B cell (primary cell): Measurements from ENCODE around the gene ST6GALNAC1. TPM values are rescaled to one million over a fixed set of nuclear protein-coding genes. Genes with fewer than 3 reads are reported as not detected.

Experiments used
- ATAC-seq: fragments of 200-7000 bp; cut with Tn5 transposase; one replicate; pipeline ENCODE4 v1.10.0; 2021; ENCODE audit warnings: low read depth, mild to moderate bottlenecking, moderate number of reproducible peaks, moderate library complexity
- CTCF ChIA-PET: fragments of 350-600 bp; sonication (Branson Sonifier 250); formaldehyde crosslinking; loops from one replicate; lab custom pipeline; 2021; ENCODE audit warnings: antibody characterized with exemption, inconsistent platforms; lab: Charles Lee
- POLR2A ChIA-PET: fragments of 350-600 bp; sonication (Branson Sonifier 250); formaldehyde crosslinking; loops from one replicate; lab custom pipeline; 2021; ENCODE audit warnings: antibody characterized with exemption; lab: Charles Lee
- DNase-seq: peaks from one replicate; pipeline ENCODE4 v3.0.0; 2013
- H2AFZ ChIP-seq: 2 replicates; pipeline ENCODE4 v1.6.1; 2012; ENCODE audit warnings: mild to moderate bottlenecking, low read depth, low read length; ENCODE audit not compliant: insufficient read depth, poor library complexity, severe bottlenecking
- H3K27ac ChIP-seq, 2 donors: 1 replicate in 1 of 2; 2 replicates in 1 of 2; pipeline ENCODE4 v1.5.1; 2012 to 2013; ENCODE audit warnings: low read length in 2 of 2, mild to moderate bottlenecking in 2 of 2, moderate library complexity in 1 of 2
- H3K27me3 ChIP-seq, 4 experiments: fragments of 200-600 bp in 1 of 4; sonication (generic) in 1 of 4; replicated peaks in 1 of 4; 1 replicate in 2 of 4; 2 replicates in 2 of 4; pipeline versions ENCODE4 v1.6.1 to v1.7.0; 2013 to 2016; ENCODE audit warnings: low read length in 3 of 4, mild to moderate bottlenecking in 2 of 4, mixed read lengths in 1 of 4, moderate library complexity in 1 of 4; ENCODE audit not compliant: insufficient read depth in 4 of 4, control insufficient read depth in 3 of 4; ENCODE audit errors: control extremely low read depth in 1 of 4
- H3K36me3 ChIP-seq, 2 experiments: replicated peaks in 1 of 2; 1 replicate in 1 of 2; 2 replicates in 1 of 2; pipeline versions ENCODE4 v1.6.1 to v1.7.1; 2013; ENCODE audit warnings: low read length in 1 of 2; ENCODE audit not compliant: insufficient read depth in 2 of 2, control insufficient read depth in 1 of 2; ENCODE audit errors: control extremely low read depth in 1 of 2, extremely low read depth in 1 of 2
- H3K4me1 ChIP-seq, 2 donors: fragments of 200-600 bp in 1 of 2; sonication (generic) in 1 of 2; 1 replicate in 1 of 2; 2 replicates in 1 of 2; pipeline versions ENCODE4 v1.5.1 to v1.6.1; 2013 to 2017; ENCODE audit warnings: low read length in 2 of 2; ENCODE audit not compliant: control insufficient read depth in 2 of 2, insufficient read depth in 2 of 2
- H3K4me2 ChIP-seq: replicated peaks from 2 replicates; pipeline ENCODE3; 2012; ENCODE audit warnings: mild to moderate bottlenecking, low read depth, low read length; ENCODE audit not compliant: poor library complexity, severe bottlenecking
- H3K4me3 ChIP-seq, 5 experiments: fragments of 200-600 bp in 1 of 5; sonication (generic) in 1 of 5; 1 replicate in 3 of 5; 2 replicates in 2 of 5; pipeline versions ENCODE4 v1.5.1 to v1.7.0; 2011 to 2016; ENCODE audit warnings: low read length in 4 of 5, mild to moderate bottlenecking in 4 of 5, low read depth in 2 of 5, control low read depth in 1 of 5, moderate library complexity in 1 of 5; ENCODE audit not compliant: insufficient read depth in 1 of 5; ENCODE audit errors: control extremely low read depth in 1 of 5, extremely low read depth in 1 of 5
- H3K79me2 ChIP-seq: fragments of 200-600 bp; sonication (generic); one replicate; pipeline ENCODE4 v1.6.0; 2016; ENCODE audit warnings: low read length; ENCODE audit not compliant: control insufficient read depth, insufficient read depth
- H3K9ac ChIP-seq: fragments of 200-600 bp; sonication (generic); 2 replicates; pipeline ENCODE4 v1.6.1; 2017; ENCODE audit warnings: mild to moderate bottlenecking, low read length, moderate library complexity
- H3K9me3 ChIP-seq, 3 donors: one replicate each; pipeline versions ENCODE4 v1.6.1 to v1.7.1; 2013; ENCODE audit warnings: low read length in 2 of 3; ENCODE audit not compliant: control insufficient read depth in 2 of 3, insufficient read depth in 1 of 3; ENCODE audit errors: control extremely low read depth in 1 of 3
- H4K20me1 ChIP-seq: 2 replicates; pipeline ENCODE4 v1.6.0; 2012; ENCODE audit warnings: mild to moderate bottlenecking, low read length; ENCODE audit not compliant: insufficient read depth, control insufficient read depth, poor library complexity, severe bottlenecking
- H3K27ac Mint-ChIP-seq: one replicate; pipeline ENCODE4 v1.8.0; 2021; ENCODE audit warnings: mixed read lengths
- H3K27me3 Mint-ChIP-seq: one replicate; pipeline ENCODE4 v1.8.0; 2021; ENCODE audit warnings: mixed read lengths
- H3K4me1 Mint-ChIP-seq: one replicate; pipeline ENCODE4 v1.8.0; 2021; ENCODE audit warnings: mixed read lengths
- H3K4me3 Mint-ChIP-seq: one replicate; pipeline ENCODE4 v1.8.0; 2021; ENCODE audit warnings: mixed read lengths
- H3K9me3 Mint-ChIP-seq: one replicate; pipeline ENCODE4 v1.8.0; 2022; ENCODE audit warnings: mixed read lengths; ENCODE audit not compliant: insufficient read depth
- EZH2 ChIP-seq: IDR thresholded peaks from 2 replicates; pipeline ENCODE4 v1.6.1; 2012; ENCODE audit warnings: borderline replicate concordance, low read depth, mild to moderate bottlenecking, moderate library complexity, low read length; ENCODE audit not compliant: insufficient read depth, poor library complexity, severe bottlenecking
- WGBS: methylation state at CpG from one replicate; pipeline ENCODE4 v1.1.5; 2013; ENCODE audit warnings: missing lambda C conversion rate; ENCODE audit not compliant: insufficient coverage; 5-methylcytosine and 5-hydroxymethylcytosine counted together
- intact Hi-C: fragments of 100-400 bp; cut with micrococcal nuclease; formaldehyde crosslinking; loops from one replicate; pipeline ENCODE4 v1.10.0; 2022
- polyA plus RNA-seq: library from polyadenylated mRNA; depleted of rRNA; stranded (reverse); fragments of >200 nt; gene quantifications from 2 replicates; pipeline ENCODE4 v1.2.3, GENCODE V29; 2012
- total RNA-seq, 2 donors: library from RNA; stranded (reverse); fragments of 120-200 nt in 1 of 2; gene quantifications; 1 replicate in 1 of 2; 2 replicates in 1 of 2; pipeline versions ENCODE4 v1.2.3 to v1.2.4, GENCODE V29; 2013 to 2022
- TF ChIP-seq, protein P1 (sequence below): fragments of 200-600 bp; IDR thresholded peaks from one replicate; pipeline ENCODE4 v1.8.0; 2022; ENCODE audit warnings: antibody characterized with exemption, mild to moderate bottlenecking

Gene ST6GALNAC1
- total and polyA plus RNA-seq, 2 donors (not counting 1 experiment from before 2014, with no cell fraction given) = not detected

DNA sequence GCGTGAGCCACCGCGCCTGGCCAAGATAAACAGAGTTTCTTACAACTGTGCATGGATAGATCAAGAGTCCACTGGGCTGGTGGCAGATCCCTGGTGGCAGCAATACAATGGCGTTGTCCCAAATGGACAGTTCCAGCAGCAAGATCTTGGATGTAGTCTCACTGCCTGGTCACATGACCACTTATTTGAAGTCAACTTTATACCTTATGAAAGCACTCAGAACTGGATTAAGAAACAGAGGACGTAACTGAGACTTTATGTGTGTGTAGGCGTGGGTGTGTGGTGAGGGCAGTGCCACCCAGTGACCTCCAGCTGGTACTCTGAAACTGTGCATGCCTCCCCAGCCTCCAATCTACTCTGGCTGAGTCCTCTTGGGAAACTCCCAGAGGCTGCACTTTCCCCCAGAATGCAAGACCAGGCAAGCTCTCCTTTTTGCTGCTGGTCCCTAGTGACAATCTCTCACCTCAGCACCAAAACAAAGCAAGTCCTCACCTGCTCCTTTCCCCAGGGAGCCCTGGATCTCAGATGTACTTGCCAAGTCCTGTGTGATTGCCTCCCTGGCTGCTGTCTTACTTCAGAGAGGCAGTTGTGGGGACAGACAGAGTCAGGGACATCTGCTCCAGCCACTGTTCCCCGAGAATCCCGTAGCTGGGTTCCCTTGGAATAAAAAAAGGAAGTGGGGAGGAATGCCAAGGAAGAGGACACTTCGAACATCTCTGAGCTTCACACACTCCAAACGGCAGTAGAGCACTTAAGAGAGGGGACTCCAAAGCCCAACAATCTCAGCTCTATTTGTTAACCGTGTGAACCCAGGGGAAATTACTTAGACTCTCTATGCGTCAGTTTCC lies 46.2 kb downstream of the ST6GALNAC1 start:
- Histone ChIP-seq H2AFZ (no peak overlapping the region), H3K4me3 (no peak overlapping the region), H3K9ac (no peak overlapping the region), H3K4me2 (no peak overlapping the region), H3K9me3 (no peaks in the 10 kb centered on the region), H3K79me2 (no peaks in the 10 kb centered on the region), H4K20me1 (no peaks in the 10 kb centered on the region), H3K27ac (no peak overlapping the region), H3K4me1 (no peaks in the 10 kb centered on the region), H3K27me3 (peaks cover 0 to 2% (median 0%) of the 10 kb centered on the region in 4 experiments), H3K36me3 (no peaks in the 10 kb centered on the region)
- DNase-seq (no peak), ATAC-seq (no peak)
- WGBS = 93% methylated on average over 4 of the region's 12 CpGs
- Mint-ChIP-seq H3K4me1 (no peaks in the 10 kb centered on the region), H3K27me3 (peaks cover 46% of the 10 kb centered on the region), H3K27ac (no peak overlapping the region), H3K4me3 (no peak overlapping the region), H3K9me3 (no peaks in the 10 kb centered on the region)
- POLR2A ChIA-PET = no interaction called here
- intact Hi-C loops = no loop called here
- TF ChIP-seq EZH2 = no peak
- TF ChIP-seq, protein P1, sequence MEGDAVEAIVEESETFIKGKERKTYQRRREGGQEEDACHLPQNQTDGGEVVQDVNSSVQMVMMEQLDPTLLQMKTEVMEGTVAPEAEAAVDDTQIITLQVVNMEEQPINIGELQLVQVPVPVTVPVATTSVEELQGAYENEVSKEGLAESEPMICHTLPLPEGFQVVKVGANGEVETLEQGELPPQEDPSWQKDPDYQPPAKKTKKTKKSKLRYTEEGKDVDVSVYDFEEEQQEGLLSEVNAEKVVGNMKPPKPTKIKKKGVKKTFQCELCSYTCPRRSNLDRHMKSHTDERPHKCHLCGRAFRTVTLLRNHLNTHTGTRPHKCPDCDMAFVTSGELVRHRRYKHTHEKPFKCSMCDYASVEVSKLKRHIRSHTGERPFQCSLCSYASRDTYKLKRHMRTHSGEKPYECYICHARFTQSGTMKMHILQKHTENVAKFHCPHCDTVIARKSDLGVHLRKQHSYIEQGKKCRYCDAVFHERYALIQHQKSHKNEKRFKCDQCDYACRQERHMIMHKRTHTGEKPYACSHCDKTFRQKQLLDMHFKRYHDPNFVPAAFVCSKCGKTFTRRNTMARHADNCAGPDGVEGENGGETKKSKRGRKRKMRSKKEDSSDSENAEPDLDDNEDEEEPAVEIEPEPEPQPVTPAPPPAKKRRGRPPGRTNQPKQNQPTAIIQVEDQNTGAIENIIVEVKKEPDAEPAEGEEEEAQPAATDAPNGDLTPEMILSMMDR = no peak
- CTCF ChIA-PET = interaction anchor here (4.5 kb wide), 1 partner anchor 26 kb away, joined by 20 read pairs; no protein-coding TSS in a partner anchor

DNA sequence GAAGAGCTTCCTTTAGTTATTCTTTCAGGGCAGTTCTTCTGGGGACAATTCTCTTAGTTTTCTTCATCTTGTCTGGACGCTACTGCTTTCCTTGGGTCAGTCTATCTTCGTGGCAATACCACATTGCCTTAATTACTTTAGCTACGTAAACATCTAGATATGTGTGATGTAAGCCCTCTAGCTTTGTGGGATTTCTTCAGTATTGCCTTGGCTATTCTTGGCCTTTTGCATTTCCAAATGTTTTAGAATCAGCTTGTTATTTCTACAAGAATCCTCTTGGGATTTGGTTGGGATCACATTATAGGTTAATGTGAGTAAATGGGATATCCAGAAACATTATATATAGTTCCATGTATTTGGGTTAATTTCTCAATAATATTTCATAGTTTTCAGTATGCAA lies 48.9 kb downstream of the ST6GALNAC1 start:
- H3K4me3 Mint-ChIP-seq = no peak overlapping the region
- intact Hi-C loops = no loop called here
- DNase-seq (no peak), ATAC-seq (no peak)
- no peak overlapping the region for H2AFZ ChIP-seq
- POLR2A ChIA-PET = interaction anchor here (0.6 kb wide), 1 partner anchor 1975 kb away, joined by 4 read pairs; no protein-coding TSS in a partner anchor
- H3K4me2 ChIP-seq = no peak overlapping the region
- no peaks in the 10 kb centered on the region for H3K4me1 ChIP-seq
- H3K9ac ChIP-seq = no peak overlapping the region
- no peaks in the 10 kb centered on the region for H4K20me1 ChIP-seq
- H3K27ac ChIP-seq = no peak overlapping the region
- no peaks in the 10 kb centered on the region for H3K36me3 ChIP-seq
- no peak for TF ChIP-seq EZH2
- TF ChIP-seq, protein P1 = no peak
- H3K27me3 Mint-ChIP-seq = peaks cover 35% of the 10 kb centered on the region
- H3K4me1 Mint-ChIP-seq = no peaks in the 10 kb centered on the region
- no peak overlapping the region for H3K27ac Mint-ChIP-seq
- no peaks in the 10 kb centered on the region for H3K79me2 ChIP-seq
- H3K9me3 ChIP-seq = no peaks in the 10 kb centered on the region
- CTCF ChIA-PET = interaction anchor here (1.0 kb wide), 1 partner anchor 18 kb away, joined by 3 read pairs; no protein-coding TSS in a partner anchor
- WGBS = no CpG with 5 or more reads among the region's 3 CpGs
- no peaks in the 10 kb centered on the region for H3K9me3 Mint-ChIP-seq
- H3K4me3 ChIP-seq = no peak overlapping the region
- H3K27me3 ChIP-seq = peaks cover 0 to under 1% (median 0%) of the 10 kb centered on the region in 4 experiments
